DOHH2 (cell line): ENCODE data around the gene SLC34A3.
A peak's percentile ranks its signal among the peaks of the same experiment; 100 is the strongest.

ENCODE experiments used
- H3F3A ChIP-seq: fragments of 200-600 bp; sonication (generic), shearing (Covaris generic); 2 replicates; pipeline ENCODE4 v1.6.0; 2016; ENCODE audit warnings: antibody characterized with exemption, mild to moderate bottlenecking; ENCODE audit not compliant: control insufficient read depth, insufficient read depth
- H3K27ac ChIP-seq: fragments of 200-600 bp; sonication (generic); 2 replicates; pipeline ENCODE4 v1.5.1; 2014; ENCODE audit warnings: low read depth, mild to moderate bottlenecking, low read length, moderate library complexity
- H3K27me3 ChIP-seq: fragments of 200-600 bp; sonication (generic); 2 replicates; pipeline ENCODE4 v1.6.1; 2014; ENCODE audit warnings: mild to moderate bottlenecking, low read length, mixed read lengths; ENCODE audit not compliant: control insufficient read depth
- H3K36me3 ChIP-seq: fragments of 200-600 bp; sonication (generic); 2 replicates; pipeline ENCODE4 v1.6.1; 2014; ENCODE audit warnings: mild to moderate bottlenecking, low read length, moderate library complexity, mixed read lengths; ENCODE audit not compliant: control insufficient read depth
- H3K4me1 ChIP-seq: fragments of 200-600 bp; sonication (generic); 2 replicates; pipeline ENCODE4 v1.6.1; 2014; ENCODE audit warnings: mild to moderate bottlenecking, low read length, mixed read lengths; ENCODE audit not compliant: control insufficient read depth
- H3K4me2 ChIP-seq: fragments of 200-600 bp; sonication (generic); 2 replicates; pipeline ENCODE4 v1.6.0; 2014; ENCODE audit warnings: mild to moderate bottlenecking, low read length, moderate library complexity
- H3K4me3 ChIP-seq: fragments of 200-600 bp; sonication (generic); 2 replicates; pipeline ENCODE4 v1.5.1; 2014; ENCODE audit warnings: mild to moderate bottlenecking, low read length, mixed read lengths
- H3K79me2 ChIP-seq: fragments of 200-600 bp; sonication (generic); 2 replicates; pipeline ENCODE4 v1.6.1; 2014; ENCODE audit warnings: mild to moderate bottlenecking, low read length, mixed read lengths; ENCODE audit not compliant: control insufficient read depth
- H3K9me2 ChIP-seq: fragments of 200-600 bp; sonication (generic); replicated peaks from 2 replicates; pipeline ENCODE4 v1.6.1; 2014; ENCODE audit warnings: mild to moderate bottlenecking, low read length, mixed read lengths; ENCODE audit not compliant: control insufficient read depth
- H3K9me3 ChIP-seq: fragments of 200-600 bp; sonication (generic); 2 replicates; pipeline ENCODE4 v1.6.1; 2014; ENCODE audit warnings: antibody characterized with exemption, low read length, mixed read lengths; ENCODE audit not compliant: control insufficient read depth, insufficient read depth
- H4K20me1 ChIP-seq: fragments of 200-600 bp; sonication (generic); 2 replicates; pipeline ENCODE4 v1.6.0; 2014; ENCODE audit warnings: low read depth, mild to moderate bottlenecking, antibody characterized with exemption, low read length, moderate library complexity; ENCODE audit not compliant: control insufficient read depth, insufficient read depth
- EZH2phosphoT487 ChIP-seq: fragments of 200-600 bp; sonication (generic); IDR thresholded peaks from 2 replicates; pipeline ENCODE4 v1.6.1; 2017; ENCODE audit warnings: borderline replicate concordance, mild to moderate bottlenecking, antibody characterized with exemption, low read length, moderate library complexity, mixed read lengths
- TF ChIP-seq, protein P1 (sequence below): fragments of 200-600 bp; sonication (generic); IDR thresholded peaks from one replicate; pipeline ENCODE4 v1.5.1; 2014; ENCODE audit warnings: antibody characterized with exemption, mild to moderate bottlenecking, low read depth, low read length; ENCODE audit not compliant: poor library complexity, severe bottlenecking

Gene SLC34A3

GRCh38 chr9:137213160-137214060 lies 17.3 kb upstream of the SLC34A3 start:
- H3F3A ChIP-seq, result no peaks in the 10 kb centered on the region
- no peak for TF ChIP-seq EZH2phosphoT487
- TF ChIP-seq, protein P1, sequence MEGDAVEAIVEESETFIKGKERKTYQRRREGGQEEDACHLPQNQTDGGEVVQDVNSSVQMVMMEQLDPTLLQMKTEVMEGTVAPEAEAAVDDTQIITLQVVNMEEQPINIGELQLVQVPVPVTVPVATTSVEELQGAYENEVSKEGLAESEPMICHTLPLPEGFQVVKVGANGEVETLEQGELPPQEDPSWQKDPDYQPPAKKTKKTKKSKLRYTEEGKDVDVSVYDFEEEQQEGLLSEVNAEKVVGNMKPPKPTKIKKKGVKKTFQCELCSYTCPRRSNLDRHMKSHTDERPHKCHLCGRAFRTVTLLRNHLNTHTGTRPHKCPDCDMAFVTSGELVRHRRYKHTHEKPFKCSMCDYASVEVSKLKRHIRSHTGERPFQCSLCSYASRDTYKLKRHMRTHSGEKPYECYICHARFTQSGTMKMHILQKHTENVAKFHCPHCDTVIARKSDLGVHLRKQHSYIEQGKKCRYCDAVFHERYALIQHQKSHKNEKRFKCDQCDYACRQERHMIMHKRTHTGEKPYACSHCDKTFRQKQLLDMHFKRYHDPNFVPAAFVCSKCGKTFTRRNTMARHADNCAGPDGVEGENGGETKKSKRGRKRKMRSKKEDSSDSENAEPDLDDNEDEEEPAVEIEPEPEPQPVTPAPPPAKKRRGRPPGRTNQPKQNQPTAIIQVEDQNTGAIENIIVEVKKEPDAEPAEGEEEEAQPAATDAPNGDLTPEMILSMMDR, result peak; percentile 22
- peaks cover 5% of the 10 kb centered on the region; the same call in 1 of the 2 replicates for H3K79me2 ChIP-seq
- peaks cover 43% of the 10 kb centered on the region for H3K36me3 ChIP-seq
- no peak overlapping the region for H3K4me2 ChIP-seq
- no peaks in the 10 kb centered on the region for H3K9me3 ChIP-seq
- H4K20me1 ChIP-seq, result no peaks in the 10 kb centered on the region
- H3K4me3 ChIP-seq, result no peak overlapping the region
- H3K27me3 ChIP-seq, result no peaks in the 10 kb centered on the region
- H3K4me1 ChIP-seq, result no peaks in the 10 kb centered on the region
- H3K27ac ChIP-seq, result no peak overlapping the region
- no peaks in the 10 kb centered on the region for H3K9me2 ChIP-seq

DNA sequence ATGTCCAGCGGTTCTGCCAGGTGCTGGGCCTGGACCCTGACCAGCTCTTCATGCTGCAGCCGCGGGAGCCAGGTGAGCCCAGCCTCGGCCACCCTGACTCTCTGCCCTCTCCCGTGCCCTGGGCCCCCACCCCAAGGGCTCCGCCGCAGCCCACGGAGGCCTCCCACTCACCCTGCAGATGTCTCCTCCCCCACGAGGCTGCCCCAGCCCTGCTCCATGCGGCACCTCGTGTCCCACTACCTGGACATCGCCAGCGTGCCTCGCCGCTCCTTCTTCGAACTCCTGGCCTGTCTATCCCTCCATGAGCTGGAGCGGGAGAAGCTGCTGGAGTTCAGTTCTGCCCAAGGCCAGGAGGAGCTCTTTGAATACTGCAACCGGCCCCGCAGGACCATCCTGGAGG lies 16.1 kb upstream of the SLC34A3 start:
- Histone ChIP-seq H3K4me2 (no peak overlapping the region), H3K9me3 (no peaks in the 10 kb centered on the region), H3K4me3 (no peak overlapping the region), H3K9me2 (no peaks in the 10 kb centered on the region), H4K20me1 (no peaks in the 10 kb centered on the region), H3K27ac (no peak overlapping the region), H3K4me1 (no peaks in the 10 kb centered on the region), H3K36me3 (peaks cover 36% of the 10 kb centered on the region), H3K27me3 (no peaks in the 10 kb centered on the region), H3K79me2 (no peaks in the 10 kb centered on the region), H3F3A (no peaks in the 10 kb centered on the region; the same call in 1 of the 2 replicates)
- TF ChIP-seq, protein P1, result no peak
- no peak for TF ChIP-seq EZH2phosphoT487

DNA sequence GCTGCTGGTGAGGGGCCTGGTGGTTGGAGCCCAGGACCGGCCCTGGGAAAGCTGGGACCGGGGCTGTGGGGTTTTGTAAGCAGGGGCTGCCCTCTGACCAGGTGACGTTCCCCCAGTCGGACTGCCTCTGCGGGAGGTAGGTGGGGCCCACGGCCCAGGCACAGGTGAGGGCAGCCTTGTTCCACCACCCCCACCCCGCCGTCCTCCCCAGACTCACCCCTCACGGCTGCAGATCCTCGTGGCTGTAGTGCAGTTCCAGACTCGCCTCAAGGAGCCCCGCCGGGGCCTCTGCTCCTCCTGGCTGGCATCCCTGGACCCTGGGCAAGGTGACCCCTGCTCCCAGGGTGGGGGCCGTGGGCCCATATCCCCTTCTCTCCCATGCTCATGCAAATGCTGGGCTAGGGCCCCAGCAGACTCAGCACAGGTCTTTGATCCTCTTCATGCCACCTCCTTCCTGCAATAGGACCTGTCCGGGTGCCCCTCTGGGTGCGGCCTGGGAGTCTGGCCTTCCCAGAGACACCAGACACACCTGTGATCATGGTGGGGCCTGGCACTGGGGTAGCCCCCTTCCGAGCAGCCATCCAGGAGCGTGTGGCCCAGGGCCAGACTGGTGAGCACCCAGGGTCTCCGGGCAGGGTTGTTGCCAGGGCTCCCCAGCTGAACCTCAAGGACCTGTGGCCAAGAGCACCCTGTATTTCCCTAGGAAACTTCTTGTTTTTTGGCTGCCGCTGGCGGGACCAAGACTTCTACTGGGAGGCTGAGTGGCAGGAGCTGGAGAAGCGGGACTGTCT lies 15.3 kb upstream of the SLC34A3 start:
- no peaks in the 10 kb centered on the region for H4K20me1 ChIP-seq
- no peaks in the 10 kb centered on the region; the same call in 1 of the 2 replicates for H3F3A ChIP-seq
- no peak overlapping the region for H3K27ac ChIP-seq
- H3K36me3 ChIP-seq, result peaks cover 36% of the 10 kb centered on the region
- no peaks in the 10 kb centered on the region for H3K9me2 ChIP-seq
- no peaks in the 10 kb centered on the region for H3K79me2 ChIP-seq
- no peaks in the 10 kb centered on the region for H3K27me3 ChIP-seq
- no peaks in the 10 kb centered on the region for H3K4me1 ChIP-seq
- no peaks in the 10 kb centered on the region for H3K9me3 ChIP-seq
- no peak overlapping the region for H3K4me3 ChIP-seq
- no peak overlapping the region for H3K4me2 ChIP-seq
- no peak for TF ChIP-seq EZH2phosphoT487
- TF ChIP-seq, protein P1, result no peak
